Endothelial cell of umbilical vein (primary cell): ENCODE measurements around the gene COMMD10. TPM values are rescaled to one million over a fixed set of nuclear protein-coding genes. Genes with fewer than 3 reads are reported as not detected.

ENCODE experiments used
- BruUV-seq: library from RNA; stranded (reverse); fragments of 400-500 nt; replicated peaks from 2 replicates; lab custom pipeline; 2021; lab: Mats Ljungman, UMichigan
- CTCF ChIA-PET: fragments of 300-600, 350-600 bp; sonication (Branson Sonifier 250); formaldehyde crosslinking; loops from one replicate; lab custom pipeline; 2021; ENCODE audit warnings: antibody characterized with exemption, inconsistent platforms; lab: Charles Lee
- POLR2A ChIA-PET: fragments of 300-600, 350-600 bp; sonication (Branson Sonifier 250); formaldehyde crosslinking; loops from one replicate; lab custom pipeline; 2021; ENCODE audit warnings: antibody characterized with exemption, inconsistent platforms; lab: Charles Lee
- DNase-seq: peaks from one replicate; pipeline ENCODE4 v3.0.0-alpha.2; 2011; ENCODE audit warnings: low read depth, low spot score
- FAIRE-seq: peaks from 2 replicates; lab custom pipeline; 2011; peaks lifted over from hg19 to GRCh38; lab: Jason Lieb, UNC
- H2AFZ ChIP-seq: 2 replicates; pipeline ENCODE4 v1.6.0; 2012; ENCODE audit warnings: low read depth, low read length, control low read depth, inconsistent platforms
- H3K27ac ChIP-seq: 2 replicates; pipeline ENCODE4 v1.5.1; 2011; ENCODE audit warnings: low read depth, mild to moderate bottlenecking, control low read depth, low read length, moderate library complexity; ENCODE audit not compliant: insufficient read depth
- H3K27me3 ChIP-seq, 2 experiments: 2 replicates each; pipeline versions ENCODE4 v1.6.0 to v1.6.1; 2011; ENCODE audit warnings: low read length in 2 of 2, mixed read lengths in 1 of 2; ENCODE audit not compliant: control insufficient read depth in 2 of 2, insufficient read depth in 2 of 2
- H3K36me3 ChIP-seq, 2 experiments: 2 replicates in 1 of 2; 3 replicates in 1 of 2; pipeline ENCODE4 v1.5.1; 2011; ENCODE audit warnings: low read length in 2 of 2, mild to moderate bottlenecking in 1 of 2, moderate library complexity in 1 of 2; ENCODE audit not compliant: control insufficient read depth in 2 of 2, insufficient read depth in 2 of 2; ENCODE audit errors: extremely low read depth in 1 of 2
- H3K4me1 ChIP-seq: 3 replicates; pipeline ENCODE4 v1.5.1; 2011; ENCODE audit warnings: mild to moderate bottlenecking, low read length; ENCODE audit not compliant: control insufficient read depth, insufficient read depth; ENCODE audit errors: extremely low read depth
- H3K4me2 ChIP-seq: 2 replicates; pipeline ENCODE4 v1.6.1; 2011; ENCODE audit warnings: low read length, control low read depth, mixed read lengths; ENCODE audit not compliant: insufficient read depth
- H3K4me3 ChIP-seq, 3 experiments: fragments of 200-600 bp in 1 of 3; sonication (generic), shearing (Covaris generic) in 1 of 3; replicated peaks in 1 of 3; 2 replicates each; pipeline ENCODE4 v1.5.1; 2011 to 2016; ENCODE audit warnings: control low read depth in 3 of 3, low read length in 3 of 3, mild to moderate bottlenecking in 2 of 3, inconsistent platforms in 1 of 3, low read depth in 1 of 3, moderate library complexity in 1 of 3; ENCODE audit not compliant: insufficient read depth in 1 of 3
- H3K79me2 ChIP-seq: 2 replicates; pipeline ENCODE4 v1.6.0; 2012; ENCODE audit warnings: low read length, inconsistent platforms; ENCODE audit not compliant: control insufficient read depth, insufficient read depth
- H3K9ac ChIP-seq: replicated peaks from 2 replicates; pipeline ENCODE3; 2011; ENCODE audit warnings: low read length, control low read depth; ENCODE audit not compliant: insufficient read depth; ENCODE audit errors: extremely low read depth
- H3K9me1 ChIP-seq: replicated peaks from 3 replicates; pipeline ENCODE4 v1.6.0; 2011; ENCODE audit warnings: mild to moderate bottlenecking, low read length; ENCODE audit not compliant: control insufficient read depth, insufficient read depth; ENCODE audit errors: extremely low read depth
- H3K9me3 ChIP-seq: replicated peaks from 2 replicates; pipeline ENCODE4 v1.5.1; 2012; ENCODE audit warnings: low read length, inconsistent platforms; ENCODE audit not compliant: control insufficient read depth, insufficient read depth
- H4K20me1 ChIP-seq: replicated peaks from 2 replicates; pipeline ENCODE3; 2011; ENCODE audit warnings: mild to moderate bottlenecking, low read length; ENCODE audit not compliant: control insufficient read depth, insufficient read depth; ENCODE audit errors: extremely low read depth
- EZH2 ChIP-seq: IDR thresholded peaks from 2 replicates; pipeline ENCODE4 v1.6.1; 2012; ENCODE audit warnings: borderline replicate concordance, low read depth, mild to moderate bottlenecking, moderate library complexity, low read length, inconsistent platforms; ENCODE audit not compliant: severe bottlenecking
- FOS ChIP-seq: IDR thresholded peaks from 2 replicates; pipeline ENCODE4 v1.6.1; 2011; ENCODE audit warnings: mild to moderate bottlenecking, low read length, moderate library complexity, borderline replicate concordance; ENCODE audit not compliant: insufficient read depth
- GATA2 ChIP-seq: IDR thresholded peaks from 2 replicates; pipeline ENCODE4 v1.7.0; 2011; ENCODE audit warnings: low read depth, mild to moderate bottlenecking, moderate library complexity, mixed read lengths, low read length; ENCODE audit not compliant: insufficient read length, insufficient read depth
- JUN ChIP-seq: IDR thresholded peaks from 2 replicates; pipeline ENCODE4 v1.6.1; 2011; ENCODE audit warnings: borderline replicate concordance, low read depth; ENCODE audit not compliant: insufficient read length, insufficient read depth
- MYC ChIP-seq: IDR thresholded peaks from one replicate; pipeline ENCODE4 v1.6.1; 2011; ENCODE audit warnings: mild to moderate bottlenecking, low read depth, low read length
- POLR2A ChIP-seq: IDR thresholded peaks from 2 replicates; pipeline ENCODE4 v1.6.1; 2012; ENCODE audit warnings: low read depth, mild to moderate bottlenecking, control low read depth, low read length
- POLR2AphosphoS5 ChIP-seq: IDR thresholded peaks from 2 replicates; pipeline ENCODE4 v1.6.1; 2012; ENCODE audit warnings: low read depth, mild to moderate bottlenecking, control low read depth, low read length, moderate library complexity; ENCODE audit not compliant: insufficient read depth
- dilution Hi-C: fragments of 300-500 bp; cut with MboI; formaldehyde crosslinking; loops from one replicate; pipeline ENCODE4 v1.15.0; 2019; ENCODE audit warnings: low sequenced_read_pairs; ENCODE audit not compliant: extremely low pct_ligation_motif_present
- intact Hi-C: fragments of 100-400 bp; cut with micrococcal nuclease; formaldehyde crosslinking; loops from one replicate; pipeline ENCODE4 v1.10.0; 2022
- polyA plus RNA-seq, 4 experiments: library from polyadenylated mRNA; depleted of rRNA in 3 of 4; stranded (reverse) in 3 of 4; unstranded in 1 of 4; fragments of >200 nt; gene quantifications; 2 replicates each; pipeline versions ENCODE4 v1.2.1 to v1.2.3, GENCODE V29; 2011 to 2012; ENCODE audit warnings: missing spikeins in 1 of 4
- total RNA-seq: library from RNA; stranded (reverse); gene quantifications from 2 replicates; pipeline ENCODE4 v1.2.3, GENCODE V29; 2021
- TF ChIP-seq, protein P1 (sequence below), 2 donors: IDR thresholded peaks; 1 replicate in 1 of 2; 2 replicates in 1 of 2; pipeline ENCODE4 v1.5.1; 2011; ENCODE audit warnings: low read length in 2 of 2, mild to moderate bottlenecking in 2 of 2, moderate library complexity in 2 of 2, control low read depth in 1 of 2, inconsistent platforms in 1 of 2, low read depth in 1 of 2; ENCODE audit not compliant: insufficient read depth in 1 of 2; ENCODE audit errors: extremely low read depth in 1 of 2
- TF ChIP-seq, protein P2 (sequence below): IDR thresholded peaks from 2 replicates; pipeline ENCODE4 v1.6.1; 2011; ENCODE audit not compliant: insufficient read depth, insufficient read length

The COMMD10 gene
- total and polyA plus RNA-seq, 2 donors (not counting 3 experiments of a cell fraction or from before 2014, with no cell fraction given), result 12.5 to 27.0 TPM

GRCh38 chr5:116044073-116044472 is 40.8 kb upstream of the COMMD10 start:
- FAIRE-seq, result no peak
- Histone ChIP-seq H3K9me1 (no peaks in the 10 kb centered on the region), H3K36me3 (no peaks in the 10 kb centered on the region), H3K4me1 (no peaks in the 10 kb centered on the region), H3K4me2 (no peak overlapping the region), H4K20me1 (no peaks in the 10 kb centered on the region), H2AFZ (no peak overlapping the region), H3K27ac (no peak overlapping the region), H3K79me2 (no peaks in the 10 kb centered on the region), H3K4me3 (no peak overlapping the region), H3K27me3 (peaks cover 0 to 2% of the 10 kb centered on the region in 2 experiments), H3K9me3 (no peaks in the 10 kb centered on the region), H3K9ac (no peak overlapping the region)
- no TSS peak for BruUV-seq
- dilution Hi-C loops (no loop called here), intact Hi-C loops (no loop called here)
- CTCF ChIA-PET, result interaction anchor here (1.0 to 1.7 kb wide), 3 partner anchors 12 to 156 kb away, joined by 4 to 5 read pairs (median 4); no protein-coding TSS in a partner anchor
- POLR2A ChIA-PET, result no interaction called here
- no peak for TF ChIP-seq GATA2
- TF ChIP-seq, protein P1, sequence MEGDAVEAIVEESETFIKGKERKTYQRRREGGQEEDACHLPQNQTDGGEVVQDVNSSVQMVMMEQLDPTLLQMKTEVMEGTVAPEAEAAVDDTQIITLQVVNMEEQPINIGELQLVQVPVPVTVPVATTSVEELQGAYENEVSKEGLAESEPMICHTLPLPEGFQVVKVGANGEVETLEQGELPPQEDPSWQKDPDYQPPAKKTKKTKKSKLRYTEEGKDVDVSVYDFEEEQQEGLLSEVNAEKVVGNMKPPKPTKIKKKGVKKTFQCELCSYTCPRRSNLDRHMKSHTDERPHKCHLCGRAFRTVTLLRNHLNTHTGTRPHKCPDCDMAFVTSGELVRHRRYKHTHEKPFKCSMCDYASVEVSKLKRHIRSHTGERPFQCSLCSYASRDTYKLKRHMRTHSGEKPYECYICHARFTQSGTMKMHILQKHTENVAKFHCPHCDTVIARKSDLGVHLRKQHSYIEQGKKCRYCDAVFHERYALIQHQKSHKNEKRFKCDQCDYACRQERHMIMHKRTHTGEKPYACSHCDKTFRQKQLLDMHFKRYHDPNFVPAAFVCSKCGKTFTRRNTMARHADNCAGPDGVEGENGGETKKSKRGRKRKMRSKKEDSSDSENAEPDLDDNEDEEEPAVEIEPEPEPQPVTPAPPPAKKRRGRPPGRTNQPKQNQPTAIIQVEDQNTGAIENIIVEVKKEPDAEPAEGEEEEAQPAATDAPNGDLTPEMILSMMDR (IDR thresholded peaks at IDR 0.05; ENCODE audit: extremely low read depth in 1 of 2, insufficient read depth in 1 of 2, low read depth in 1 of 2, low read length in 2 of 2), result no peak
- TF ChIP-seq, protein P2, sequence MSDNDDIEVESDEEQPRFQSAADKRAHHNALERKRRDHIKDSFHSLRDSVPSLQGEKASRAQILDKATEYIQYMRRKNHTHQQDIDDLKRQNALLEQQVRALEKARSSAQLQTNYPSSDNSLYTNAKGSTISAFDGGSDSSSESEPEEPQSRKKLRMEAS, result no peak
- no peak for TF ChIP-seq EZH2
- TF ChIP-seq POLR2AphosphoS5, result no peak
- no peak for TF ChIP-seq POLR2A
- no peak for TF ChIP-seq JUN
- TF ChIP-seq MYC, result no peak
- TF ChIP-seq FOS, result no peak
- DNase-seq, result no peak
